Left lobe of liver (tissue), 2 donors: Measurements from ENCODE around the gene ACOT12. TPM values are rescaled to one million over a fixed set of nuclear protein-coding genes. Genes with fewer than 3 reads are reported as not detected.
"Not testable (repeated sequence)": the region's sequence is repeated elsewhere in the genome, so short reads cannot be mapped to it uniquely, and the experiment has no call there.

Experiments
- ATAC-seq: fragments of 200-7000 bp; cut with Tn5 transposase; one replicate; pipeline ENCODE4 v1.9.1; 2020; ENCODE audit warnings: mild to moderate bottlenecking, moderate library complexity
- DNase-seq: peaks from one replicate; pipeline ENCODE4 v3.0.0-alpha.2; 2020; ENCODE audit warnings: low spot score
- total RNA-seq: library from RNA; stranded (reverse); gene quantifications from one replicate; pipeline ENCODE4 v1.2.1, GENCODE V29; 2021
- donor health status: DM: no; HTN: no; CAD: no; lungs with moderate emphysema.
- donor health status: DM: no; HTN: yes; CAD: no.

The ACOT12 gene
- total RNA-seq, 1 donor from 2014 or later, result 51.6 TPM

DNA sequence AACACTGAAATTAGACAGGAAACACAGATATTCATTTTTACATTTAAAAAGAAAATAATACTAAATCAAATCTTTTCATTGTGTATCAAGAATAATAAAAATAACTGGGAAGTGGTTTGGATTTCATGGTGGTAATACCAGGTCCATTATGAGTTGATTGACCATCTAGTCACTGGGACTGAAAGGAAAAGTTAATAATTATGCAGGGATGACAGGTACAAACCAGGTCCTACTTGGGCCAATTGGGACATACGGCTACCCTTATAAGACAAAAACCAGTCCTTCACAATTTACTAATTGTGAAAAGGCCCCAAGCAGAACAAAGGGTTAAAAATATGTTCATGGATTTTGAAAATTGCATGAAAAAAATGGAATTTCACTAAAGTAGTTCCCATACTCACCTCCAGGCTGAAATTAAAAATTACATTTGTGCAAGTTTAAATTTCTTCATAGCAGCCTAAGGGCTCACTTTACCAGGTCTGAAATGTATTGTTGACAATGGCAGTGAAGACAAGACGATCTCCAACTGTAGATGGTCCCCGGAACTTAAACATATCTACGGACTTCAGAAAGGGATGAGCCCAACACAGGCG is 48.4 kb downstream of the ACOT12 start:
- DNase-seq (no peak), ATAC-seq (peak; percentile 56)

DNA sequence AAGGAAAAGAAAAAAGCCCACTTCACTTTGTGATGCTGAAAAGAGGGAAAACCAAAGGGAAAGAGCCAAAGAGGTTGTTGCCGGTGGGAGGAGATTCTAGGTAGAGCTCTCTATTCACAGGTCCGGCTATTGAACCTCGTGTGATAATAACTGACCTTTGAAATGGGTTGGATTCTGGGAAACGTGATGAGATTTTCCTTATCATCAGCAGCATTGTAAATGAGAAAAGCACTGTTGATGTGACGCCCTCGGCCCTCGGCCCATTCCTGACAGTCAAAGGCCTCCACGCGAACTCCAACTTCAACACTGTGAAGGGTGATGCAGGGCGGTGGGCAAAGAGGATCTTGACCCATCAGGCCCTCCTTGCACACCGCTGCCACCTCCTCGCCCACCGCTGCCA is 49.2 kb downstream of the ACOT12 start:
- peak; percentile 72 for ATAC-seq
- no peak for DNase-seq

DNA sequence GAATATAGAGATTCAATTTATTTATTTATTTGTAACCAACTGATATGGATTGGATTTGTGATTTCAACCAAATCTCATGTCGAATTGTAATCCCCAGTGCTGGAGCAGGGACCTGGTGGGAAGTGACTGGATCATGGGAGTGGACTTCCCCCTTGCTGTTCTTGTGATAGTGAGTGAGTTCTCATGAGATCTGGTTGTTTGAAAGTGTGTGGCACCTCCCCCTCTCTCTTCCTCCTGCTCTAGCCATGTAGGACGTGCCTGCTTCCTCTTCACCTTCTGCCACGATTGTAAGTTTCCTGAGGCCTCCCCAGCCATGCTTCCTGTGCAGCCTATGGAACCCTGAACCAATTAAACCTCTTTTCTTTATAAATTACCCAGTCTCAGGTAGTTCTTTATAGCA is 55.7 kb downstream of the ACOT12 start:
- not testable (repeated sequence) for ATAC-seq, DNase-seq

DNA sequence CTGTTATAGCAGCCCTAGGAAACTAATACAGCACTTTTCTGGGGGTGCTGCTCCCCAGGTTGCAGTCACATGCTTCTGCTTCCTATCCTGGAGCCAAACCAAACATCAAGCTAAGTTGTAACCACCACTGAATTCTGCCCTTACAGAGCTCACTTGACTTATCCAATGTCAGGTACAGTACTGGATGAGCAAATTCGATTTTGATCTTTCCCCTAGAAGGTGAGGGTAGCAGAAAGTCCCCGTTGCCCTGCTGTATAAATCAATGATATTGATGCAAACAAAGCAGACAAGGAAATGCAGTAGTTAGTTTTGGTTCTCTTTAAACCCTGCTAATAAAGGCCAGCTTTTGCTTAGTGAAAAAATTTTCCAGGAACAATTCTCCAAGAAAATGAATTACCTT is 56.1 kb downstream of the ACOT12 start:
- ATAC-seq (peak; percentile 19), DNase-seq (no peak)

DNA sequence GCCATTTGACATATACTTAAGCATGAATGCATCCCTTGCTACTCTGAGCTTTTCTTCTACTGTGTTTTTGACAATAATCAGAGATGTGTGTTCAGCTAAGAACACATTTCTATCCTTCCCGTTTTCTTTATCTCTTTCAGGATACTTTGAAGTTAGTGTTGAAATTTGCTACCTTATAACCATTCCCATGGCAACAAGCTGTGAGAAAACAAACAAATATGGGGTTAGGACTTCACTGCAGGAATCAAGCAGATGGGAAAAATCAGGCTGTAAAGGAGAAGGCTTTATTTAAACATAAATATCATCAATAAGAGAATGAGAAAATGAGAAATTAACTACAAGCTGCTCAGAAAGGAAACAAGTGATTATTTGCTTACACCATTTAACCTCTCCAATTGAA is 57.4 kb downstream of the ACOT12 start:
- DNase-seq, result no peak
- ATAC-seq, result no peak

DNA sequence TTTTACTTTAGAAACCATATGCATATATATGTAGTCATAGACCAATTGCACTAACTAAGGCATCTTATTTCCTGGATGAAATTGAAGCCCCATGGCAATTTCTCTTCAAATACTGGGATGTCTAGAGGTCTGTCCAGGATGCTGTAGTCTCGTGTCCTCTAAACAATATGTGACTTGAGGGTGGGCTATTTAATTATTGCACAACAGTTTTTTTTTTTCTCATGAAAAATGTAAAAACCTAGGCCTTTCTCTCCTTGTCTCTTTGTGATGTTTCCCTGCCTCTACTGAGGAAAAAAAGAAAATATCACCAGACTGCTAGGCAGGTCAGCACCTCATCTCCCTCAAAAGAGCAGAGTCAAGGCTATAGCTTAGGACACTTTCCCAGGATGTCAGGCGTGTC is 58.0 kb downstream of the ACOT12 start:
- ATAC-seq (no peak), DNase-seq (no peak)

DNA sequence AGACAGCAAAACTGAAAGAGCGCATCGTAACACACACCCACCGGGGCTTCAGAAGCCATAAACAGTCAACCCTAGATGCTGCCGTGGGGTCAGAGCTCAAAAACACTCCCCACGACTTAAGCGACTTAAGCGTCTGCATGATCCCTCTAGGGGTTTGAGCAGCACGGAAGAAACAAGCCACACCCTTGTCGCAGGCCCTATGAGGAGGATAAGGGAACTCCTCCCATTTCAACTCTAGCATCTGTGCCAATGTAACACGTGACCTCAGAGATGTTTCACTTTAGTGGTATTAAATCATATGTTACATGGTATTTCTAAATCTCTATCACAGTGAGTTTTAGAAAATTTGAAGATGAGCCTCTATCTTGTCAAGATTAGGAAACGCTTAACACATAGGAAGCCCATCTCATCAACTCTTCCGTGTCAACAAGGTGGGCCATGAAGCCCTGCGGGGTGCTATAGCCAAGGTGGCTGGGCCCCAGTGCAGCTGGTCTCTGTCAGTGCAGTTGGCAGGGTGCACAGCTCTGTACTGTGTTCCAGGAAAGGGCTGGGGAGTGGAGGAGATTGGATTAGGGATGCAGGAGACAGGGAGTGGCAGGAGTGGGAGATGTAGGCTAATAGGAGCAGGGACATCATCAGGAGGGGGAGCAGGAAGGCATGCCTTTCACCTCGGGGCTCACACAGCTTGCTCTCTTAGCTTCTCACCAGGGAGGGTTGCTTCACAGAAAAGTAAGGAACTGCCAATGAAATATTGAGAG is 59.5 kb downstream of the ACOT12 start:
- no peak for DNase-seq
- ATAC-seq, result peak; percentile 16

DNA sequence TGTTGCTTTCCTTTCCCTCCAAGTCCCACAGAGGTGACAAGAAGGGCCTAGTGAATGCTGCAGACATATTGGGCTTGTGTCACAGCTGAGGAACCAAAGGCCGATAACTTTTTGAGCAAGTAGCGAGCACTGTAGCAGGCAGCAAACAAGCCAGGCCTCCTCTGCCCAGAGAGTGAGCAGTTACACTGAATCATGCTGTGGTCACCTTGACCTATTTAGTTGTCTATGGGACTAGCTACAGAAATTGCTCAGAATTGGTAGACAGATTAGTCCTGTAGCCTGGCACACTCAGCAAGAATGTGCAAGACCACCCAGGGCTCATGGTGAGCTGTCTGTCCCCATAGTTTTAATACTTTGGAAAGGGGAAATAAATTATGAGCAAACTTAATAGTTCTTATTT is 67.4 kb downstream of the ACOT12 start:
- ATAC-seq (peak; percentile 13), DNase-seq (no peak)

DNA sequence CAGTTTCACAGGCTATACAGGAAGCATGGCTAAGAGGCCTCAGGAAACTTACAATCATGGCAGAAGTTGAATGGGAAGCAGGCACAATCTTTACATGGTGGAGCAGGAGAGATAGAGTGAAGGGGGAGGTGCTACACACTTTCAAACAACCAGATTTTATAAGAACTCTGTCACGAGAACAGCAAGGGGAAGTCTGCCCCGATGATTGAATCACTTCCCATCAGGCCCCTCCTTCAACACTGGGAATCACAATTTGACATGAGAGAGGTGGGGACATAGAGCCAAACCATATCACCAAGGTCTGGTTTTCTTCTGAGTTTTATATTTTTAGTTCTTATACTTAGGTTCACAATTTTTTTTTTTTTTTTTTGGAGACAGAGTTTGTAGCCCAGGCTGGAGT is 76.4 kb downstream of the ACOT12 start:
- DNase-seq, result no peak
- ATAC-seq, result no peak

DNA sequence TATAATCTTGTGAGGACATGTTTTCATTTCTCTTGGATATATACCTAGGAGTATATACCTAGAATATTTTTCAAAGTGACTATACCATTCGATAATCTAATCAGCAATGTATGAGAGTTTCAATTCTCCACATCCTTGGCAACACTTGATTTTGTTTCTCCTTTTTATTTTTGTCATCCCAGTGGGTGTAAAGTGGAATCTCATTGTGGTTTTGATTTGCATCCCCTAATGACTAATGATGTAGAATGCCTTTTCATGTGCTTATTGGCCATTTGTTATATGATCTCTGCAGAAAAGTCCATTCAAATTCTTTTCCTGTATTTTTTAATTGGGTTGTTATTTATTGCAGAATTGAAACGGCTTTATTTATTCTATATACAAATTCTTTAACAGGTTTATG is 77.4 kb downstream of the ACOT12 start:
- no peak for ATAC-seq

DNA sequence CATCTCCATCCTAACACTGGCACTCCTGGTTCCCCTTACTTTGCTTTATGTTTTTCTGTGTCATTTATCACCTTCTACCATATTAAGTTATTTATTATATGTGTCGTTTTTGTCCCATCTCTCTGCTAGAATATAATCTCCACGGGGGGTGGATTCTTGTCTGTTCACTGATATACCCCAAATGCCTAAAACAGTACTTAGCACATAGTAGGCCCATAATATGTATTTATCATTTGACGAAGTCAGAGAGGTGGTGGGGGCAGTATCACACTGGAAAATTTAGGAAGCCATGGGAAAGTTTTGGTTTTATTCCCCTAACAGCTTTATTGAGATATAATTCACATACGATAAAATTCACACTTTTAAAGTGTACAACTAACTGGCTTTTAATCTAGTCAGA is 78.1 kb downstream of the ACOT12 start:
- DNase-seq, result no peak
- ATAC-seq, result no peak

More for the DNA sequence above, 77.4 kb downstream of the ACOT12 start:
- no peak for DNase-seq

DNA sequence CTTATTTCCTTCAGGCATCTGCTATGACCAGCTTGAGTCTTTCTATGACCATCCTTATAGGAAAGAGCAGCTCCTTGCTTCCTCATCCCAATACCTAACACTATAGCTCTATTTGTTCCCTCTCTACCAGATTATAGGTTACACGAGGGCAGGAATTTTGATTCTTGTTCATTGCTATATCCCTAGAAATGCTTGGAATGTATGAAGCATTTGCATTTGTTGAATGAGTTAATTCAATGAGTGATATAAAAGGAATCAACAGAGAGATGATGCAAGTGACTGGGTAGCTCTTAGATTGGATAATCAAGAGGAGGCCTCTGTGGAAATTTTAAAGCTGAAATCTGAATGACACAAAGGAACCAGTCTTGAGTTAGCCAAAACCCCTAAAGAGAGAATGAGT is 78.6 kb downstream of the ACOT12 start:
- ATAC-seq (no peak), DNase-seq (no peak)

DNA sequence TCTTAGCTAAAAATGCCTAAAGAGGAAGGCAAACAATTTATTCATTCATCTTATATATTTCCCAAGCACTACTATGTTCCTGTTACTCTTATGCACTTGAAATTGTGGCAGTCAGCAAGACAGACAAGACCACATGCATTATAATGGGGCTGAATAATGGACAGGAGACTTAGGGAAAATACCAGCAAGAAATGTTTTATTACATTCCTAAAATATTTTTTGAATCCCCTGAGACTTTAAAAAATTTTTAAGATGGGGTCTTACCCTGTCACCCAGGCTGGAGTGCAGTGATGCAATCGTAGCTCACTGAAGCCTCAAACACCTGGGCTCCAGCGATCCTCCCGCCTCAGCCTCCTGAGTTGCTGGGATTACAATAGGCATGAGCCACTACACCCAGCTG is 79.4 kb downstream of the ACOT12 start:
- no peak for ATAC-seq

DNA sequence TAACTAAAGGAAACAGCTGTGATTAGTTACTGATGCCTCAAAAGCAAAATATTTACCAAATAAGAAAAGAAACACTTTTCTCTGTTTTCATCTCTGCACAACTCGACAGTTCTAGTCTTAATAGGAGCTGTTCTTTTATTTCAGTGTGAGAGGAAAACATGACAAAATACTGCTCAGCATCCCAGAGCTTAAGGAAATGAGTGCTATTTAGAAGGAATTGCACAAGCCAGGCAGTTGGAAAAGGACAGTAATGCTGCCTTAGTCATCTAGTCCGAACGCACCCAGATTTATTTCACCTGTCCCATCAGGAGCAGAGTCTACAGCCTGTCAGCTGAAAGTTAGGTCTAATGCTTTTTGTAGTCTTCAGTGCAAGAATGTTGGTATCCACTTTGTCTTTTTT is 80.2 kb downstream of the ACOT12 start:
- ATAC-seq (no peak), DNase-seq (no peak)

More for the DNA sequence above, 79.4 kb downstream of the ACOT12 start:
- DNase-seq, result no peak

DNA sequence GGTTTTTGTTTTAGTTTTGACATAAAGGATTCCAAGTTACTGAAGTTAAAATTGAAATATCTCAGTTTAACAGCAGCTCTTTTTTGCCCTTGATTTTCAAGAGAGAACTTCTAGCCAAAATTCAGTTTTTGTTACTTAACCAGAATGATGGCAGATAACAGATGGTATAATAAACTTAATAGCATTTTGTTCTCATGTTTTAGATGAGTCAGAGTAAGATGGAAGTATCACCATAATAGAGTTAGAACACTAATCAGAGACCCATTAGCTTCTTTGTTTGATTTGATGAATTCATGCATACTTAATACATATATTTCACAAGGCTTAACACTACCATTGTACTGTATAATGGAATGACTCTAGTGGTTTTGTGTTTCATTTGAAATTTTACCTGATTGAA is 80.7 kb downstream of the ACOT12 start:
- DNase-seq, result no peak
- ATAC-seq, result no peak

DNA sequence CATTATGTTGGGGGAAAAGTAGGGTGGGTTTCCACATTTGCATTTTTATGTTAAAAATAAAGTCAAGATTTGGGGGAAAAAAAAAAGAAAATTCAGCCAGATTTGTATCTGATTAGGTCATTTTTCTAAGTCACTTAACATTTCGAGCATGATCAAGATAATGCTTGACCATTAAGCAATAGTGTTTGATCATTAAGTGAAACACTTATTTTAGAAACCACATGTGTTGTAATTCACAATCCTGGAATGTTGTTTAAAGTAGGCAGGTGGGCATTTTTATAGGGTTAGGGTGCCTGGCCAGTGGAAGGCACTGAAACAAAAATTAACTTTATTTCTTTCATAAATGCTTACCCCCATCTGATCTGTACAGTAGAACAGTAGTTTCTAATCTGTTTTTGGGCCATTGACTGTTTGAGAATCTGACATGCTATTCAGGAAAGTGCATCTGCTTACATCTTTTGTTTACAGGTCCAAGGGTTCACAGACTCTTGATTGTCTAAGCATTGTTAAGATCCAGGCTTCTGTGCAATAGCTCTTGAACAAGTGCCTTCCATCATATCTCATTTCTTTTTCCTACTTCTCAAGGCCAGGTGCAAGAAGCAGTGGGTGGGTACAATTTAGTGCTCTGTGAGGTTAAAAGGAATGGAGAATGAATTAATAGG is 83.4 kb downstream of the ACOT12 start:
- ATAC-seq (peak; percentile 69), DNase-seq (no peak)

DNA sequence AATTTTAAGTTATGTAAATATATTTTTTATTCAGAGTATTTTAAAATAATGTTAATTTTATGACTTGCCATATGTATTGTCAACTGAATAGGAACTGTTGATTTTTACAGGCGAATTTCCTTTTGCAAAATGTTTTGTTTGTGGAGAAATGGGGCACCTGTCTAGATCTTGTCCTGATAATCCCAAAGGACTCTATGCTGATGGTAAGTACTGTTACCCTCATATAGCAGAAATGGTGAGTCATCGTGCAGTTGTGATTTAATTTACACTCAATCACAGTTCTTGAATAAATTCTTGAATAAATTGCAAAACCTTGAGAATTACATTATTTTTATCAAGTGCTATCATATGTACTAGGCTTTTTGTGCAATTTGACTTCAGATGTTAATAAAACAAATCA is 85.1 kb downstream of the ACOT12 start:
- DNase-seq (no peak), ATAC-seq (no peak)

DNA sequence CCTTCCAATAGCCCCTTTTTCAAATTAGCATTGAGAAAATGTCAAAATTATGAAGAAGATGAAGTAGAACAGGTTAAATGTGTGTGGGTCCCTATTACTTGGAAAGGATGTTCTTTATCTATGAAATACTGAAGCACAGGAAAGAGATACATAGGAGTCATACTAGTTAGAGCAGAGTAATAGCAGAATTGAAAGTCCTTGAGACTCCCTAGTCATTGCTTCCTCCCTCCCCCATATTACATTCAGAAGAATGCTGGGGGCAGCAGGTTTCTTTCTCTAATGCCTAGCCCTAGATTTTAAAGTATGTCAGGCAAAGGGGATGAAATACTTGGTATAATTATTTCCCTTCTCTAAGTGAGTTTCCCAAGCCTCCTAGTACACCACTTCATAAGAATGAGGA is 88.1 kb downstream of the ACOT12 start:
- no peak for ATAC-seq

DNA sequence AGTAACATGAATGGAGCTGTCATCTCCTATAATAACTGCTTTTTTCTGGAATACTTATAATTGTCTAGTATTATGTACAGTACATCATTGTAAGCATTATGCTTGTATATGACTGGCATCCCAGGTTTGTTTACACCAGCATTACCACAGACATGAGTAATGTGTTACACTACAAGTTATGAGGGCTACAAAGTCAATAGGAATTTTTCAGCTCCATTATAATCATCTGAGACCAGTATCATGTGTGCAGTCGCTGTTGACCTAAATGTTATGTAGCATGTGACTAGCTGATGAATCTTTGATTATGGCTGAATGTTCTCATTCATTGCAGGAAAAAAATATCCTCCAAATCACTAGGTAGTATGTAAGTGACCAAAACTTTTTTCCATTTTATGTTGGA is 90.4 kb downstream of the ACOT12 start:
- DNase-seq (no peak), ATAC-seq (no peak)

More for the DNA sequence above, 88.1 kb downstream of the ACOT12 start:
- no peak for DNase-seq

DNA sequence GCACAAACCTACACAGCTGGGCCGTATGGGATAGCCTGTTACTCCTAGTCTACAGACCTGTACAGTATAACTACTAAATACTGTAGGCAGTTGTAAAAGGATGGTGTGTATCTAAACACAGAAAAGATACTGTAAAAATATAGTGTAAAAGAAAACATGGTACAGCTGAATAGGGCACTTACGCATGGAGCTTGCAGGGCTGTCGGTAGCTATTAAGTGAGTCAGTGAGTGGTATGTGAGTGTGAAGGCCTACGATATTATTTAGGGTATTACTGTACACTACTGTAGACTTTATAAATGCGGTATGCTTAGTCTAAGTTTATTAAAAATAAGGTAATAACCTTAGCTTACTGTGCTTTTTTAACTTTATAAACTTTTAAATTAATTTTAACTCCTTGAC is 91.3 kb downstream of the ACOT12 start:
- no peak for DNase-seq
- no peak for ATAC-seq

DNA sequence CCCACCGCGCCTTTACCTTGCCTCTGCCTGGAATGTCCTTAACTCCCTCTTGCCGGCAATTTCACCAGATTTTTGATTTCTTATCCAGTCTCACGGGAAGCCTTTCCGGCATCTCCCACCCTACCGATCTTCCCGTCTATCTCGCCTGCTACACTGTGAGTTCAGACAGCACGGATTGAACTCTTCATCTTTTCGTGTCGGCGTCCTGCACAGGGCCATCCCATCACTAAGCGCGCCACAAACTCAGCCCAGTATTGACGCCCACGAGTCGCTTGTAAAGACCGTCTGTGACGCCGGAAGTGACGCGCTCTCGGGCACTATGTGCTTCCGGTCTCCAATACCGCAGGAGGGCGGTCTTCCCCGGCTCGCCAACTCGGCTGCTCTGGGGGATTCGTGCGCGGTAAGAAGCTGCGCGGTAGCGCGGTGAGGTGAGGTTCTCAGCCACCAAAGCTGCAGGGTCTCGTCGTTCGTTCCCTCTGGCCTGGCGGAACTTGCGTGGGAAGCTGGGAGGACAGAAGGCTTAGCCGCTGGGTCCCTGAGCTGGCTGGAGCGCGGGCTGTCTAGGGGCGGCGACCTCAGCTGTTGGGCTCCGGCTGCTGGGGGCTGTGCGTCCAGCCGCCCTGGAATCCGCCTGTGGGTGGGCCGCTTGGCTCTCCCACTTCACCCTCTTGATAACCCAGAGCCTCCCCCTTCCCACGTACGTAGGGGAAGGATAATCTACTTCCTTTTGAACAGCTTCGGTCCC is 92.5 kb downstream of the ACOT12 start, which contains the start of gene ZCCHC9:
TSS of gene ZCCHC9 (plus strand) at position 317 of the 745 bp plus-strand sequence. CDS start 3,171 bp downstream, outside the sequence.
- peak; percentile 94 for DNase-seq
- ATAC-seq, result peak; percentile 88
